NCI-H2081 (cell line): ENCODE results near the gene DCST2.

Experiments used
- DNase-seq, 2 experiments: peaks; one replicate each; lab custom pipeline; 2025; lab: John Stamatoyannopoulos, UW

The DCST2 gene

DNA sequence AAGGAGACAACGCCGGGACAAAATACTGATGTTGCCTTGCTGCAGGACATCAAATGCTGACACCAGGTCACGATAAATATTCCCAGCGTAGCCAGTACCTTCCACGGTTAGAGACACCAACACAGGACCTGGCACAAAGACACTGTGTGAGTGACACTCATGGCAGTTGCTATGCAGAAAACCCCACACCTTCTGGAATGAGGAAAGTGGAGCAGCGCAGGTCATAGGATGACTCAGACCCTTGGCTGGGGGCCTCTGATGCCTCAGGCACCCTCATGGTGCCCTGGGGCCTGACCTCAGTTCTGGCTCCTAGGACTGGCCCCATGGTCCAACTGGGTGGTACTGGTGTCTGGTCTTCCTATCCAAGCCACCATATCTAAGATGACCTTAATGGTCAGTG is 7.0 kb downstream of the DCST2 start:
- no peak for DNase-seq

GRCh38 chr1:155026154-155026553 is 7.4 kb downstream of the DCST2 start:
- no peak for DNase-seq

GRCh38 chr1:155024315-155024714 is 9.3 kb downstream of the DCST2 start:
- no peak for DNase-seq

- no peak for DNase-seq
Measured at GRCh38 chr1:155023627-155024026, 10.0 kb downstream of the DCST2 start.

GRCh38 chr1:155022927-155023236 is 10.7 kb downstream of the DCST2 start:
- peak; percentile 20 to 62 for DNase-seq

GRCh38 chr1:155022136-155022926 is 11.2 kb downstream of the DCST2 start:
- DNase-seq, result no peak

DNA sequence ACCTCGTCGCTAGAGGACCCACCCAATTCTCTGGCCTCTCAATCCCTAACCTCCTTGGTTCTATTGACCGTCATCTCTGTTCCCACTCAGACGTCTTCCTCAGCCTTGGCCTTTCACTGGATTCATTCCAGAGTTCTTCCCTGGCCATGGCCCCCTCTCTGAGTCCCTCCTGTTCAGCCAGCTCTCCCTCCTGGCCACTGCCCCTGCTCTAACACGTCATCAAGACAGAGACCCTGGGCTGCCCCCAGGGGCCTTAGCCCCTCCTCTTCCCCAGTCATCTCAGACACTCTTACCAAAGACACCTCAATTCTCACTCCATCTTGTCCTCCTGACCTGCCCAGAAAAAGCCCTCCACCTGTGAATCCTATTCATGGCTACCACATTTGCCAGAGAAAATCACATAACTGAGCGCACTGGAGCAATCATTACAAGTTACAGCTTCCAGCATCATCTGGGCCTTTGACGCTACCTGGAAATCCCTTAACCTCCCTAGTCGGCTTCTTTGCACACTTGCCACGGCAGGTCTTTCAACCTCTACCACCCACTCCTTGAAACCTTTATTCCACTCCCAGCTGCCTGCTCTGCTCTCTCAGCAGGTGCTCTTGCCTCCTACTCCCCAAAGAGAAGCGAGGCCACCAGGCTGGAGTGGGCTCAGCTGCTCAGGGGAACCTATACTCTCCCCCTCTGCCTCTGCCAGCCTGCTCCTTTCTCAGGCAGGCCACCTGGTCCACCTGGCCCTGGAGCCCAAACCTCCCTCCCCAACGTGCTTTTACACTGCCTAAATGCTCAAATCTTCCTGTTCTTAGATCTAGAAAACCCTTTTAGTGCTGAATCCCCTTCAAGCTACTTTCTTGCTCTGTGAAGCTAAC is 14.0 kb downstream of the DCST2 start:
- no peak for DNase-seq

- no peak for DNase-seq
Measured at GRCh38 chr1:155018617-155019348, 14.8 kb downstream of the DCST2 start.

- DNase-seq, result no peak
Measured at GRCh38 chr1:155017946-155018316, 15.7 kb downstream of the DCST2 start.

DNA sequence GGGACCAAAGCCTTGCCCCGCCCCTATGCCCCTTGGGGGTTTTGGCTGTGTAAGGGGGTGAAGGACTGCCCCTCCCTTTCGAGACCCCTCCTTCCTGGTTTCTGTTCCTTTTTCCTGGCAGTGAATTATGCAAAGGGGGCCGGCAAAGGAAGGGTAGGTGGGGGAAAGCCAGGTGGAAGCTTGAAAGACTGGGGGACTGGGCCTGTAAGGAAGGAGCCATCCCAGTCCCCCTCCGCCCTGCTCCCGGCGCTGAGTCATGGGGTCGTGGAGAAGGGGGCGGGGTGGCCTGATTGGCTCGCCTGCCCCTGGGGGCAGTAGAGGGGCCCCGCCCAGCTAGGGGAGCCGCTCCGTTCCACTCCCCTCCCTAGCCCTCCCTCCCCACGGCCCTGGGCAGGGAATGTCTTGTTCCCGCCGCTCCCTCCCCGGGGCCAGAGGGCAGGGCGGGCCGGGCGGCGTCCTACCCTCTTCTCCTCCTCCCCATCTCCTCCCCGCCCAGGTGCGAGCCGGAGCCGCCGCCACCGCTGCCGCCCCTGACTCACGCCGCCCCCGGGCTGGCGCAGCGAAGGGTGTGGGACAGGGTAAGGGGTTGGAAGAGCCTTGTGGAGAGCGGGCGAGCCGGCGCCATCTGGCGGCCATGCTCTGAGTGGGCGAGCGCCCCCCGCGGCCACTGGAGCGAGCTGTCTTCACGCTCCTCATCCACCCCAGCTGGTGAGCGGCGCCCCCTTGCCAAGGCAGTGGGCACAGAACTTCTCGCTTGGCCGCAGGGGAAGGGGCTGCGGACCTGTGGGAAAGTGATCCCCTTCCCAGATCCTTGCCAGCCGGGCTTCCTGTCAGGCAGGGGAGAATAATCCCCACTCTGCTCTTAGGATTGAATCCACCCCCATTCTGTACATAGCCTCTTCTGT is 16.3 kb downstream of the DCST2 start:
- DNase-seq, result peak; percentile 71 to 74

- DNase-seq, result no peak
Measured at GRCh38 chr1:155016231-155016831, 17.2 kb downstream of the DCST2 start.

DNA sequence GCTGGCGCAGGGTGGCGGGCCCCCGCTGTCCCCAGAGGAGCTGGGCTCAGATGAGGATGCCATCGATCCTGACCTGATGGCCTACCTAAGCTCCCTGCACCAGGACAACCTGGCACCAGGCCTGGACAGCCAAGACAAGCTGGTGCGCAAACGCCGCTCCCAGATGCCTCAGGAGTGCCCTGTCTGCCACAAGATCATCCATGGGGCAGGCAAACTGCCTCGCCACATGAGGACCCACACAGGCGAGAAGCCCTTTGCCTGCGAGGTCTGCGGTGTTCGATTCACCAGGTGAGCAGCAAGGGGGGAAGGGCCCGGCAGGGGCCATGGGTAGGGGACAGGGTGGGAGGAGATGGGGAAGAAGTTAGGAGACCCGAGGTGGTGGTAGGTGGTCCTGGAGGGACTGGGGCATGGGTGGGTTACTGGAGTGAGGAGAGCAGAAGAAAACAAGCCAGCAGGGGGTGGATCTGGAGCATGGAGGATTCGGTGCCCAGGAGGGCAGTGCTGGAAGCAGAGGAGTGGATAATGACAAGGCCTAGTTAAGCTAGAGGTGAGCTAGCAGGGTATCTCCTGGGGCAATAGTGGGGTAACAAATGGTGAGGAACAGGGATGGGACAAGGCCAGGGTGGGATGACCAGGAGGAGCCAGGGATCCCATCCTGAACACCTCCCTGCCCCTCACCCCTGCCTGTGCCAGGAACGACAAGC is 17.9 kb downstream of the DCST2 start:
- no peak for DNase-seq

GRCh38 chr1:155014709-155015508 is 18.7 kb downstream of the DCST2 start:
- no peak for DNase-seq

DNA sequence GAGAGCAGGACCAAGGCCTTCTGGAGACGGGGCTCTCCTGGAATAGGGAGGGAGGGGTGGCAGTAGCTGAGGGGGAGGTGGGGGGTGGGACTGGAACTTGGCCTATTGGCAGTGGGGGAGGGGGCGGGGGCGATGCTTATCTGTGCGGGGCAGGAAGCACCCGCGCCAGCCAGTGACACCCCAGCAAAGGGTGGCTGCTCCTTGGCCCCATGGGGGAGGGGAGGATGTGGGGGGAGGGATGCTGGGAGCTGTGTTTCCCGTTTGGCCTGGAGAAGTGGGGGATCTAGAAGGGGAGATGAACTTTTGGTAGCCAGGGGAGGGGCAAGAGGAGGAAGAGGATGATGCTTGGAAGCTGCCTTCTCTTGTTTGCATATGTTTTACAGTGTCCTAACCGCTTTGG is 19.9 kb downstream of the DCST2 start:
- DNase-seq, result no peak

DNA sequence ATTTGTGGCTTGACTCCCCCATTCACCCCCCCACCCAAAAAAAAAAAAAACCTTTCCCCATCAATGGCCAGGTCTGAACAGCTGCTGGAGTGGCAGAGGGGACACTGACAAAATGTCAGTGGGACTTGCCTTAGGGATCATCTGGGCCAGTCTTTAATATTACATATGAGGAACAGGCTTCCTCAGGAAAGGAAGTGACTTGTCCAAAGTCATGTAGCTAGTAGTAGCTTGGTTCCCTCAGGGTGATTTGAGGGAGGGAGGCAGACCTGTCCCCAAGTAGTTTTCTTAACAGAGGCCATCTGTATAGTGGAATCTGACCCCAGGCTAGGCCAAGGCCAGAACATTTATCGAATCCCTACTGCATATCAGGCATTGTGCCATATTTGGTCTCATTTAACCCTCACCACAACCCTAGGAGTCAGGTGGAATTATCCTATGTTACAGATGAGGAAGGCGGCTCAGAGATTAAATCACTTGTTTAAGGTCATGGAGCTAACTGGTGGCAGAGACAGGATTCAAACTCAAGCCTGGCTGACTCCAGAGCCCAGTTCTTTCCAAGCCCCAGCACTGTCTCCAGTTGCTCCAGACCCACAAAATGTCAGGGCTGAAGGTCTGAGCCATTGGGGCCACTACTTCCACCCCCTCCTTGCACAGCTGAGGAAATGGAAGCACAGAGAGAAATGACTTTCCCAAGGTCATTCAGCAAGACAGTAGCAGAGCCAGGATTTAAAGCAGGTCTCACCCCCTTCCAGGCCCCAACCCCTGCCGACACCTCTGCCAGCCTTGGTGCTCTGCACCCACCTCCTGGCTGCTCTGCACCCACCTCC is 20.6 kb downstream of the DCST2 start:
- no peak for DNase-seq

DNA sequence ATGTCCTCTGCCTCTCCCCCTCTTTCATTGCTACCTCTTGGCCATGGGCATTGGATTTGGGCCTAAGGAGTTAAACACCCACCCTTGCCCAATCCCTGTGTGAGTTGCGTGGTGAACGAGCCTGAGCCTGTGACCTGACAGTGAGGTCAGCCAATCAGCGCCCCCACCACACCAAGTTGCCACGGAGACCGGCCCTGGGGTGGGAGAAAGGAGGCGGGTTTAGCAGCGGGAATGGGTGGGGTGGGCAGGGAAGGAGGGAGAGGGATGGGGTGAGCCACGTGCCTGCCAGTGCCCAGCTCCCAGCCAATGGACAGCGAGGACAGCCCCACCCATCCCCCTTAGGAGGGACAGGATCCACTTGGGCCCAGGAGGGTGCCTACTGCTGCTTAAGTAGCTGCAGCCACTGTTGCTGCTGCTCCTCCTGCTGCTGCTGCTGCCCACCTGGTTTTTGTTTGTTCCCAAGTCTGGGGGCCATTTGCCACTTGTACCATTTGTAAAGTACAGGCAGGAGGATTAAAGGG is 21.5 kb downstream of the DCST2 start:
- DNase-seq, result peak; percentile 53 to 61

- DNase-seq, result no peak
Measured at GRCh38 chr1:155011437-155012025, 22.1 kb downstream of the DCST2 start.

DNA sequence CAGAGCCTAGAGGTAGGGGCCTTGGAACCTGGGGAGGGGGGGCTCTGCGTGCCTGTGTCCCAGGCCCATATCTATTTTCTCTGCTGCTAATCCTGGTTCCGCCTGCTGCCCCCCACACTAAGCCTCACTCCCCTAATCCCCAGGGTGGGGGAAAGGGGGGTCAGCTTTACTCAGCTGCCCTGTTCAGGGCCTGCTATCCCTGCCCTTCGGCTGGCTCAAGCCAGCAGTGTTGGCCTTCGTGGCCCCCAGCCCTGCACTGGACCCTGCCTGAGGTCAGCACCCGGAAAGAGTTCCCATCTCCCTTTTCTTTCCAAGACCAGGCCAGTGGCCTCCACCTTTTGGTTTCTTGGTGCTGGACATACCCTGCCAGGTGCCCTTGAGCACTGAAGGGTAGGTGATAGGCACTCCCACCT is 22.6 kb downstream of the DCST2 start:
- no peak for DNase-seq
